Spleen (tissue), 11 donors: ENCODE results near the gene STK24. TPM values are rescaled to one million over a fixed set of nuclear protein-coding genes. Genes with fewer than 3 reads are reported as not detected.
A peak's percentile ranks its signal among the peaks of the same experiment; 100 is the strongest.

ENCODE experiments used
- DNase-seq: peaks from one replicate; pipeline ENCODE4 v3.0.0-alpha.2; 2020
- H3K27ac ChIP-seq, 8 donors: fragments of 200-600 bp; sonication (generic) in 7 of 8; 1 replicate in 4 of 8; 2 replicates in 4 of 8; pipeline versions ENCODE4 v1.5.0 to v1.8.0; 2016 to 2021; ENCODE audit warnings: inconsistent platforms in 4 of 8, mild to moderate bottlenecking in 4 of 8, moderate library complexity in 1 of 8
- H3K27me3 ChIP-seq, 7 donors: fragments of 200-600 bp; sonication (generic) in 6 of 7; replicated peaks in 1 of 7; 1 replicate in 4 of 7; 2 replicates in 3 of 7; pipeline versions ENCODE4 v1.5.0 to v1.8.0; 2016 to 2021; ENCODE audit warnings: inconsistent platforms in 3 of 7, mild to moderate bottlenecking in 1 of 7
- H3K36me3 ChIP-seq, 6 donors: fragments of 200-600 bp; sonication (generic) in 5 of 6; 1 replicate in 4 of 6; 2 replicates in 2 of 6; pipeline versions ENCODE4 v1.5.0 to v1.8.0; 2016 to 2021; ENCODE audit warnings: inconsistent platforms in 2 of 6
- H3K4me1 ChIP-seq, 6 donors: fragments of 200-600 bp; sonication (generic) in 5 of 6; 1 replicate in 3 of 6; 2 replicates in 3 of 6; pipeline versions ENCODE4 v1.5.0 to v1.8.0; 2016 to 2021; ENCODE audit warnings: inconsistent platforms in 3 of 6
- H3K4me3 ChIP-seq, 8 donors: fragments of 200-600 bp; sonication (generic) in 7 of 8; 1 replicate in 4 of 8; 2 replicates in 4 of 8; pipeline versions ENCODE4 v1.5.0 to v1.8.0; 2016 to 2021; ENCODE audit warnings: inconsistent platforms in 4 of 8, mild to moderate bottlenecking in 4 of 8, moderate library complexity in 2 of 8
- H3K9me3 ChIP-seq, 8 donors: fragments of 200-600 bp; sonication (generic) in 7 of 8; 1 replicate in 4 of 8; 2 replicates in 4 of 8; pipeline versions ENCODE4 v1.5.0 to v1.8.0; 2016 to 2021; ENCODE audit warnings: inconsistent platforms in 4 of 8
- CTCF ChIP-seq, 11 experiments: fragments of 200-600 bp in 7 of 11; fragments of 450-650 bp in 4 of 11; sonication (generic) in 4 of 11; IDR thresholded peaks in 8 of 11; conservative IDR thresholded peaks in 3 of 11; 1 replicate in 7 of 11; 2 replicates in 4 of 11; pipeline versions ENCODE4 v1.4.0 to v1.8.0; 2016 to 2021; ENCODE audit warnings: antibody characterized with exemption in 11 of 11, inconsistent platforms in 4 of 11, mild to moderate bottlenecking in 1 of 11
- POLR2A ChIP-seq, 3 donors: fragments of 450-650 bp; IDR thresholded peaks; one replicate each; pipeline ENCODE4 v1.5.1; 2017; ENCODE audit warnings: antibody characterized with exemption in 3 of 3, mild to moderate bottlenecking in 1 of 3
- POLR2AphosphoS5 ChIP-seq, 3 donors: sonication (generic); formaldehyde crosslinking; IDR thresholded peaks; one replicate each; pipeline ENCODE4 v1.5.1; 2017; ENCODE audit warnings: antibody characterized with exemption in 3 of 3
- WGBS, 5 donors: extraction: QIAGEN DNeasy Blood & Tissue Kit in 3 of 5; methylation state at CpG; one replicate each; pipeline versions ENCODE4 v1.1.5 to v1.1.7; 2013 to 2018; 5-methylcytosine and 5-hydroxymethylcytosine counted together
- intact Hi-C: fragments of 100-400 bp; cut with DNase I; formaldehyde crosslinking; loops from one replicate; pipeline ENCODE4 v1.15.0; 2023; ENCODE audit warnings: low total_unique reads
- polyA plus RNA-seq, 3 donors: library from polyadenylated mRNA; stranded (reverse); fragments of 200-250 nt; gene quantifications; one replicate each; pipeline ENCODE4 v1.2.1, GENCODE V29; 2013
- total RNA-seq, 7 donors: library from RNA; depleted of rRNA in 3 of 7; stranded (reverse); fragments of >200 nt in 3 of 7; fragmentation: NEBNext Ultra II Directional in 4 of 7; extraction: Animal tissue kit (Norgen Biotek cat#: 25700) in 4 of 7; gene quantifications; one replicate each; pipeline versions ENCODE4 v1.1.0 to v1.2.1, GENCODE V29; 2016 to 2021
- donor health status: healthy with polysubstance abuse.
- donor health status: DM: no; HTN: no; CAD: no; lungs with moderate emphysema.
- donor health status: DM: no; HTN: no; CAD: no.
- donor health status: Bipolar disorder and iron deficiency.
- donor health status: healthy.
- donor health status: DM: no; HTN: no; CAD: no.
- donor health status: DM: yes; HTN: yes; CAD: no.

The STK24 gene
- total and polyA plus RNA-seq, 10 donors = 36.5 to 132 (median 94.5) TPM

GRCh38 chr13:98483601-98484288 lies 93.2 kb downstream of the STK24 start:
- 82 to 89% (median 85%) methylated on average over 14 of the region's 14 CpGs for WGBS, 5 donors
- Histone ChIP-seq H3K9me3 (no peaks in the 10 kb centered on the region), H3K4me1 (peaks cover 54 to 100% (median 93%) of the 10 kb centered on the region in 6 donors), H3K4me3 (no peak overlapping the region), H3K27me3 (no peaks in the 10 kb centered on the region), H3K36me3 (peaks cover 0 to 15% (median 0%) of the 10 kb centered on the region in 6 donors), H3K27ac (peak overlapping the region in 7 of 8 donors; percentile 36 to 84 (median 79))
- intact Hi-C loops = no loop called here
- TF ChIP-seq CTCF (IDR thresholded peaks at IDR 0.05 in 8 of 11, conservative IDR thresholded peaks at IDR 0.05 in 3 of 11) (no peak), POLR2AphosphoS5 (IDR thresholded peaks at IDR 0.05) (no peak), POLR2A (IDR thresholded peaks at IDR 0.05) (no peak)
- DNase-seq = no peak

- no peaks in the 10 kb centered on the region for H3K27me3 ChIP-seq
- no peak overlapping the region for H3K4me3 ChIP-seq
- H3K4me1 ChIP-seq = peaks cover 59 to 100% (median 94%) of the 10 kb centered on the region in 6 donors
- peaks cover 0 to 14% (median 0%) of the 10 kb centered on the region in 6 donors for H3K36me3 ChIP-seq
- peak overlapping the region in 7 of 8 donors; percentile 9 to 84 (median 79) for H3K27ac ChIP-seq
- no peak for TF ChIP-seq POLR2A (IDR thresholded peaks at IDR 0.05)
- no peak for TF ChIP-seq CTCF (IDR thresholded peaks at IDR 0.05 in 8 of 11, conservative IDR thresholded peaks at IDR 0.05 in 3 of 11)
- TF ChIP-seq POLR2AphosphoS5 (IDR thresholded peaks at IDR 0.05) = peak; percentile 49 to 74 (median 71)
- 48 to 85% (median 74%) methylated on average over 26 to 28 of the region's 28 CpGs for WGBS, 5 donors
- no peak for DNase-seq
- H3K9me3 ChIP-seq = no peaks in the 10 kb centered on the region
- intact Hi-C loops = no loop called here
Measured at GRCh38 chr13:98482476-98483444, 94.1 kb downstream of the STK24 start.

GRCh38 chr13:98480915-98481877 lies 95.7 kb downstream of the STK24 start:
- peaks cover 0 to 14% (median 0%) of the 10 kb centered on the region in 6 donors for H3K36me3 ChIP-seq
- no peaks in the 10 kb centered on the region for H3K9me3 ChIP-seq
- intact Hi-C loops = no loop called here
- no peak for TF ChIP-seq POLR2A (IDR thresholded peaks at IDR 0.05)
- TF ChIP-seq CTCF (IDR thresholded peaks at IDR 0.05 in 8 of 11, conservative IDR thresholded peaks at IDR 0.05 in 3 of 11) = no peak
- peak in 1 of 3 donors; percentile 33 for TF ChIP-seq POLR2AphosphoS5 (IDR thresholded peaks at IDR 0.05)
- no peak for DNase-seq
- H3K4me3 ChIP-seq = no peak overlapping the region
- H3K27me3 ChIP-seq = no peaks in the 10 kb centered on the region
- peak overlapping the region in 3 of 8 donors; percentile 23 to 48 (median 45) for H3K27ac ChIP-seq
- WGBS, 5 donors = 70 to 89% (median 83%) methylated on average over 15 of the region's 15 CpGs
- H3K4me1 ChIP-seq = peaks cover 58 to 100% (median 94%) of the 10 kb centered on the region in 6 donors
